WTC11 (cell line): ENCODE data around the gene GRAMD1B.

Experiments used
- ATF6 ChIP-seq: sonication (generic); formaldehyde crosslinking; IDR thresholded peaks from 2 replicates; pipeline ENCODE4 v1.8.1; 2023; ENCODE audit warnings: mild to moderate bottlenecking, missing genetic modification reagents
- CBFB ChIP-seq: sonication (generic); formaldehyde crosslinking; IDR thresholded peaks from 2 replicates; pipeline ENCODE4 v1.8.1; 2022; ENCODE audit warnings: mild to moderate bottlenecking, low read depth, missing genetic modification reagents
- CREM ChIP-seq: sonication (generic); formaldehyde crosslinking; IDR thresholded peaks from 2 replicates; pipeline ENCODE4 v1.8.1; 2022; ENCODE audit warnings: mild to moderate bottlenecking, missing genetic modification reagents, moderate library complexity
- CTCF ChIP-seq: fragments of 200-600 bp; IDR thresholded peaks from 2 replicates; pipeline ENCODE4 v1.8.0; 2022; ENCODE audit warnings: antibody characterized with exemption
- E2F1 ChIP-seq: sonication (generic); formaldehyde crosslinking; IDR thresholded peaks from 2 replicates; pipeline ENCODE4 v1.8.0; 2022; ENCODE audit warnings: mild to moderate bottlenecking, missing genetic modification reagents
- E2F4 ChIP-seq: sonication (generic); formaldehyde crosslinking; IDR thresholded peaks from 2 replicates; pipeline ENCODE4 v1.8.1; 2022; ENCODE audit warnings: low read depth, mild to moderate bottlenecking, moderate library complexity, missing genetic modification reagents, borderline replicate concordance
- MLX ChIP-seq: sonication (generic); formaldehyde crosslinking; IDR thresholded peaks from 2 replicates; pipeline ENCODE4 v1.8.1; 2023; ENCODE audit warnings: mild to moderate bottlenecking, missing genetic modification reagents, moderate library complexity
- MXD4 ChIP-seq: fragments of 250-450 bp; sonication (Bioruptor Pico); IDR thresholded peaks from 2 replicates; pipeline ENCODE4 v1.8.0; 2021; ENCODE audit warnings: mild to moderate bottlenecking, moderate library complexity, borderline replicate concordance
- NR3C1 ChIP-seq: sonication (generic); formaldehyde crosslinking; conservative IDR thresholded peaks from 2 replicates; pipeline ENCODE4 v1.8.1; 2023; ENCODE audit warnings: low read depth, mild to moderate bottlenecking, missing genetic modification reagents
- USF2 ChIP-seq: sonication (generic); formaldehyde crosslinking; IDR thresholded peaks from 2 replicates; pipeline ENCODE4 v1.8.1; 2023; ENCODE audit warnings: mild to moderate bottlenecking, missing genetic modification reagents, moderate library complexity
- ZNF121 ChIP-seq: sonication (generic); formaldehyde crosslinking; IDR thresholded peaks from 2 replicates; pipeline ENCODE4 v1.8.0; 2023; ENCODE audit warnings: missing genetic modification reagents

- TF ChIP-seq USF2, result no peak
- TF ChIP-seq ZNF121 (CRISPR knock-in tag), result no peak
- no peak for TF ChIP-seq CTCF
- no peak for TF ChIP-seq E2F4
- TF ChIP-seq E2F1 (CRISPR knock-in tag), result no peak
- TF ChIP-seq MXD4 (CRISPR knock-in tag), result no peak
- TF ChIP-seq NR3C1 (CRISPR knock-in tag), result no peak
- no peak for TF ChIP-seq CREM
- TF ChIP-seq ATF6 (CRISPR knock-in tag), result no peak
- TF ChIP-seq CBFB, result no peak
- no peak for TF ChIP-seq MLX
Observed at GRCh38 chr11:123537726-123538125, 107.7 kb downstream of the GRAMD1B start.
